ENCODE results near the gene AMOT.

Gene AMOT

GRCh38 chrX:112814496-112814895, 26.1 kb downstream of the AMOT start:
- Histone ChIP-seq H3K4me1 (peaks cover 2% of the 10 kb centered on the region), H3K4me2 (ENCODE audit: low read length) (no peak overlapping the region), H3K9me3 (ENCODE audit: control insufficient read depth, low read length) (no peaks in the 10 kb centered on the region), H3K4me3 (ENCODE audit: low read depth, low read length) (no peak overlapping the region), H3K36me3 (ENCODE audit: control insufficient read depth, insufficient read depth, low read length) (no peaks in the 10 kb centered on the region), H2AFZ (no peak overlapping the region), H3K27me3 (ENCODE audit: control insufficient read depth, insufficient read depth, low read length) (no peaks in the 10 kb centered on the region), H3K27ac (no peak overlapping the region), H3K9ac (no peak overlapping the region), H3K79me2 (no peaks in the 10 kb centered on the region)
- TF ChIP-seq, protein P1, sequence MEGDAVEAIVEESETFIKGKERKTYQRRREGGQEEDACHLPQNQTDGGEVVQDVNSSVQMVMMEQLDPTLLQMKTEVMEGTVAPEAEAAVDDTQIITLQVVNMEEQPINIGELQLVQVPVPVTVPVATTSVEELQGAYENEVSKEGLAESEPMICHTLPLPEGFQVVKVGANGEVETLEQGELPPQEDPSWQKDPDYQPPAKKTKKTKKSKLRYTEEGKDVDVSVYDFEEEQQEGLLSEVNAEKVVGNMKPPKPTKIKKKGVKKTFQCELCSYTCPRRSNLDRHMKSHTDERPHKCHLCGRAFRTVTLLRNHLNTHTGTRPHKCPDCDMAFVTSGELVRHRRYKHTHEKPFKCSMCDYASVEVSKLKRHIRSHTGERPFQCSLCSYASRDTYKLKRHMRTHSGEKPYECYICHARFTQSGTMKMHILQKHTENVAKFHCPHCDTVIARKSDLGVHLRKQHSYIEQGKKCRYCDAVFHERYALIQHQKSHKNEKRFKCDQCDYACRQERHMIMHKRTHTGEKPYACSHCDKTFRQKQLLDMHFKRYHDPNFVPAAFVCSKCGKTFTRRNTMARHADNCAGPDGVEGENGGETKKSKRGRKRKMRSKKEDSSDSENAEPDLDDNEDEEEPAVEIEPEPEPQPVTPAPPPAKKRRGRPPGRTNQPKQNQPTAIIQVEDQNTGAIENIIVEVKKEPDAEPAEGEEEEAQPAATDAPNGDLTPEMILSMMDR (IDR thresholded peaks at IDR 0.05) = no peak

- TF ChIP-seq, protein P1 (IDR thresholded peaks at IDR 0.05) = no peak
- H3K4me1 ChIP-seq = peaks cover 9% of the 10 kb centered on the region
These were observed 27.9 kb downstream of the AMOT start for GRCh38 chrX:112812741-112813140.

GRCh38 chrX:112808651-112809195, 31.9 kb downstream of the AMOT start:
- H3K4me3 ChIP-seq (ENCODE audit: low read depth, low read length) = no peak overlapping the region
- H3K36me3 ChIP-seq (ENCODE audit: control insufficient read depth, insufficient read depth, low read length) = no peaks in the 10 kb centered on the region
- no peak overlapping the region for H3K9ac ChIP-seq
- TF ChIP-seq, protein P1 (IDR thresholded peaks at IDR 0.05) = no peak
- peak overlapping the region; percentile 69 for H3K27ac ChIP-seq
- H3K9me3 ChIP-seq (ENCODE audit: control insufficient read depth, low read length) = no peaks in the 10 kb centered on the region
- peaks cover 9% of the 10 kb centered on the region for H3K4me1 ChIP-seq
- peak overlapping the region; percentile 42 for H2AFZ ChIP-seq
- H3K4me2 ChIP-seq (ENCODE audit: low read length) = peak overlapping the region; percentile 22
- no peaks in the 10 kb centered on the region for H3K27me3 ChIP-seq (ENCODE audit: control insufficient read depth, insufficient read depth, low read length)
- no peaks in the 10 kb centered on the region for H3K79me2 ChIP-seq

More at GRCh38 chrX:112812741-112813140, 27.9 kb downstream of the AMOT start:
- Histone ChIP-seq H3K4me3 (ENCODE audit: low read depth, low read length) (no peak overlapping the region), H3K27ac (peak overlapping the region; percentile 64), H3K79me2 (no peaks in the 10 kb centered on the region), H3K27me3 (ENCODE audit: control insufficient read depth, insufficient read depth, low read length) (no peaks in the 10 kb centered on the region), H3K4me2 (ENCODE audit: low read length) (no peak overlapping the region), H3K9me3 (ENCODE audit: control insufficient read depth, low read length) (no peaks in the 10 kb centered on the region), H3K36me3 (ENCODE audit: control insufficient read depth, insufficient read depth, low read length) (no peaks in the 10 kb centered on the region), H3K9ac (no peak overlapping the region), H2AFZ (peak overlapping the region; percentile 53)

- Histone ChIP-seq H3K79me2 (no peaks in the 10 kb centered on the region), H3K27me3 (ENCODE audit: control insufficient read depth, insufficient read depth, low read length) (no peaks in the 10 kb centered on the region), H3K4me2 (ENCODE audit: low read length) (no peak overlapping the region), H3K36me3 (ENCODE audit: control insufficient read depth, insufficient read depth, low read length) (no peaks in the 10 kb centered on the region), H3K27ac (peak overlapping the region; percentile 69), H3K9ac (no peak overlapping the region), H3K9me3 (ENCODE audit: control insufficient read depth, low read length) (no peaks in the 10 kb centered on the region), H3K4me1 (peaks cover 9% of the 10 kb centered on the region), H3K4me3 (ENCODE audit: low read depth, low read length) (no peak overlapping the region), H2AFZ (peak overlapping the region; percentile 11)
- TF ChIP-seq, protein P1 (IDR thresholded peaks at IDR 0.05) = no peak
These were observed 32.6 kb downstream of the AMOT start for GRCh38 chrX:112808007-112808406.

DNA sequence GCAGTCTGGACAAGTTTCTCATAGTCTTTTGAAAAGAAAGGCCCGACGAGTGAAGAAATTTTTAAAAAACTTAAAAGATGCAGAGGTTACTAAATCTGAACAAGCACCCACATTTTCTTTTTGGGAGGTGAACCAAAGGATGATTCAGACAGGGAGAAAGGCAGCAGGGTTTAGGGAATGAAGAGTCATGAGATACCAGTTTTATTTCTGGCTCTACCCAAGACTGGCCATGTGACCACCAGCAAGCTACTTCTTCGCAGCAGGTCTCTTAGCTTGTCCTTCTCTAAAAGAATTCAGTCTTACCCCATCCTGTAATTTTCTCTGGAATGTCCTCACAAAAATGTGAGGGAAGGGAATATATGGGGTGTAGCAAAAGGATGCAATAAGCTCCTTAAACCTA, 37.6 kb downstream of the AMOT start:
- Histone ChIP-seq H3K27ac (no peak overlapping the region), H3K9ac (no peak overlapping the region), H3K4me1 (no peaks in the 10 kb centered on the region), H3K4me3 (ENCODE audit: low read depth, low read length) (no peak overlapping the region), H2AFZ (no peak overlapping the region), H3K27me3 (ENCODE audit: control insufficient read depth, insufficient read depth, low read length) (no peaks in the 10 kb centered on the region), H3K9me3 (ENCODE audit: control insufficient read depth, low read length) (no peaks in the 10 kb centered on the region), H3K79me2 (no peaks in the 10 kb centered on the region), H3K4me2 (ENCODE audit: low read length) (no peak overlapping the region), H3K36me3 (ENCODE audit: control insufficient read depth, insufficient read depth, low read length) (no peaks in the 10 kb centered on the region)
- TF ChIP-seq, protein P1 (IDR thresholded peaks at IDR 0.05) = no peak

All from parathyroid adenoma (tissue), 2 donors.